ENCODE measurements around the gene PRKD3.

PRKD3 gene

GRCh38 chr2:37342591-37343220, 18.1 kb upstream of the PRKD3 start:
- no peak for DNase-seq

GRCh38 chr2:37340637-37341036, 16.0 kb upstream of the PRKD3 start:
- DNase-seq = no peak

GRCh38 chr2:37338933-37339332, 14.3 kb upstream of the PRKD3 start:
- no peak for DNase-seq

GRCh38 chr2:37337620-37338280, 13.1 kb upstream of the PRKD3 start:
- no peak for DNase-seq

- DNase-seq = no peak
Observed at GRCh38 chr2:37335604-37336003, 11.0 kb upstream of the PRKD3 start.

- no peak for DNase-seq
Observed at GRCh38 chr2:37333256-37333655, 8.6 kb upstream of the PRKD3 start.

GRCh38 chr2:37332560-37332959, 7.9 kb upstream of the PRKD3 start:
- no peak for DNase-seq

GRCh38 chr2:37330681-37331080, 6.0 kb upstream of the PRKD3 start:
- DNase-seq = no peak

GRCh38 chr2:37326866-37327634, 2.4 kb upstream of the PRKD3 start:
- no peak for DNase-seq

GRCh38 chr2:37326285-37326684, 1.7 kb upstream of the PRKD3 start:
- DNase-seq = no peak

- DNase-seq = no peak
Observed at GRCh38 chr2:37325625-37326071, 1.0 kb upstream of the PRKD3 start.

GRCh38 chr2:37324536-37324785, 172 bp downstream of the PRKD3 start:
- DNase-seq = peak; percentile 73

GRCh38 chr2:37323781-37324535, 675 bp downstream of the PRKD3 start:
- DNase-seq = peak; percentile 53

GRCh38 chr2:37323176-37323780, 1.4 kb downstream of the PRKD3 start:
- peak; percentile 27 for DNase-seq

- DNase-seq = no peak
Observed at GRCh38 chr2:37322368-37322767, 2.3 kb downstream of the PRKD3 start.

GRCh38 chr2:37321029-37321682, 3.5 kb downstream of the PRKD3 start:
- DNase-seq = no peak

GRCh38 chr2:37319754-37320609, 4.7 kb downstream of the PRKD3 start:
- no peak for DNase-seq

GRCh38 chr2:37318401-37318800, 6.2 kb downstream of the PRKD3 start:
- no peak for DNase-seq

GRCh38 chr2:37317746-37318145, 6.9 kb downstream of the PRKD3 start:
- DNase-seq = peak; percentile 21

- no peak for DNase-seq
Observed at GRCh38 chr2:37316181-37316580, 8.5 kb downstream of the PRKD3 start.

- DNase-seq = no peak
Observed at GRCh38 chr2:37315364-37315763, 9.3 kb downstream of the PRKD3 start.

- no peak for DNase-seq
Observed at GRCh38 chr2:37307500-37307899, 17.1 kb downstream of the PRKD3 start.

All from activated CD4-positive, alpha-beta T cell treated with anti-CD3 and anti-CD28 coated beads for 48 hours (primary cell).